HL-60/S4 treated with phorbol 12-myristate 13-acetate at 8.2 ng/mL for 4 days and 3 days (cell line): ENCODE measurements around the gene BLOC1S6.

Experiments used
- in situ Hi-C: fragments of 300-500 bp; cut with MboI; formaldehyde crosslinking; loops from 2 replicates; pipeline ENCODE4 v1.15.0; 2022; ENCODE audit warnings: low sequenced_read_pairs

The BLOC1S6 gene, protein sequence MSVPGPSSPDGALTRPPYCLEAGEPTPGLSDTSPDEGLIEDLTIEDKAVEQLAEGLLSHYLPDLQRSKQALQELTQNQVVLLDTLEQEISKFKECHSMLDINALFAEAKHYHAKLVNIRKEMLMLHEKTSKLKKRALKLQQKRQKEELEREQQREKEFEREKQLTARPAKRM

DNA sequence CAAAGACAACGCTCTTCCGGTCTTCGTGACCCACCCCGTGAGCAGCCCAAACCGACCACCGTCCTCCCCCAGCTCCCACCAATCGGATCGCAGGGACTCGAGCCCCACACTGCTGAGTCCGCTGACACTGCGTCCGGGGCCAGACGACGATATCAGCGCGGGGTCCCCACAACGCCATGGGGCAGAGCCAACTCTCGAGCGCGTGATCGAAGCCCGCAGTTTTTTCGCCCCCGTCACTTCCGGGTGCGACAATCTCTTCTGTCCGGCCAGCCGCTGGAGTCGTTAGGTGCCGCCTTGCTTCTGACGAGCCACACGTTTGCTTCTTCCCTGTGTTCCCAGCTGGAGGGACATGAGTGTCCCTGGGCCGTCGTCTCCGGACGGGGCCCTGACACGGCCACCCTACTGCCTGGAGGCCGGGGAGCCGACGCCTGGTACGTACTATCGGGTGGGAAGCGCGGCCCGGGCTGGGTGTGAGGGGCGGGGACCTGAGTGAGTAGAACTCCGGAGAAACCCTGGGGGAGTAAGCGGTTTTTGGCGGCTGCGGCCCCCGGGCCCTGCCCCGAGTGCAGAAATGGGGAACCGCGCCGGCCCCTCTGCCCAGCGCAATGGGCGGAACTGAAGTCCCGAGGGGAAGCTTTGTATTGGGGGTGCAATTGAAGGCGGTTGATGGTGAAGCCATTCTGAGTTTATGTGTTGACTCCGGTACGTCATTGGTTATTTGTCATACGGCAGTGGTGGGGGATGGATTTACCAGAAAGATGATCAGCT lies at the start of gene BLOC1S6:
Gene BLOC1S6, plus strand, starts transcription at position 285 of the 768 bp plus-strand sequence. Its CDS starts 65 bp downstream, at position 350.
- in situ Hi-C loops, result no loop called here

- in situ Hi-C loops, result no loop called here
Observed at GRCh38 chr15:45539680-45540079, 47.5 kb upstream of the BLOC1S6 start.

DNA sequence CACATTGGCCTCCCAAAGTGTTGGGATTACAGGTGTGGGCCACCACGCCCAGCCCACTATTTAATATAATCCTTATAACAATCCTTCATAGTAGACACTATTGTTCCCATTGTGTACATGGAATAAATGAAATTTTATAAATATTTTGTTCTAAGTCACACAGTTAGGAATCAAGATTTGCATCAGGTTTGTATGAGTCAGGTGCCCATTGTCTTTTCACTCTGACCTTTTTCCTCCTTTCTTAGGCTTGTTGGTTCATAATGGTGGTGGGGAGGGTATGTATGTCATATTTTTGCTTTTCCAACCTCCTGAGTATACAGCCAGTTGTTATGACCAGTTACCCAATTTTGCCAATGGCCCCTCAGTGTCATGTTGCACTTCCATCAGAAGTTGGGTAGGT lies 46.6 kb upstream of the BLOC1S6 start:
- in situ Hi-C loops, result no loop called here

GRCh38 chr15:45543051-45543450 lies 44.1 kb upstream of the BLOC1S6 start:
- in situ Hi-C loops, result no loop called here

DNA sequence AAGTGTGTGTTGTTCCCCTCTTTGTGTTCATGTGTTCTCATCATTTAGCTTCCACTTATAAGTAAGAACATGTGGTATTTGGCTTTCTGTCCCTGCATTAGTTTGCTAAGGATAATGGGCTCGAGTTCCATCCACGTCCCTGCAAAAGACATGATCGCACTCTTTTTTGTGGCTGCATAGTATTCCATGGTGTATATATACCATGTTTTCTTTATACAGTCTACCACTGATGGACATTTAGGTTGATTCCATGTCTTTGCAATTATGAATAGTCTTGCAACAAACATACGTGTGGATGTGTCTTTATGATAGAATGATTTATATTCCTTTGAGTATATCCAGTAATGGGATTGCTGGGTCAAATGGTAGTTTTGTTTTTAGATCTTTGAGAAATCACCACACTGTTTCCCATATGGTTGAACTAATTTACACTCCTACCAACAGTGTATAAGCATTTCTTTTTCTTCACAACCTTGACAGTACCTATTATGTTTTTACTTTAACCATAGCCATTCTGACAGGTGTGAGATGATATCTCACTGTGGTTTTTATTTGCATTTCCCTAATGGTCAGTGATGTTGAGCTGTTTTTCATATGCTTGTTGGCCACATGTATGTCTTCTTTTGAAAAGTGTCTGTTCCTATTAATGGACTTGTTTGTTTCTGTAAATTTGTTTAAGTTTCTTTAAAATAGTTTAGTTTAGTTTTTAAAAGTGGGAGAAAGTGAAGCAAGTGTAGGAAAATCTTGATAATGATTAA lies 42.7 kb upstream of the BLOC1S6 start:
- in situ Hi-C loops, result no loop called here

GRCh38 chr15:45546789-45547188 lies 40.4 kb upstream of the BLOC1S6 start:
- in situ Hi-C loops, result no loop called here

GRCh38 chr15:45548753-45549520 lies 38.2 kb upstream of the BLOC1S6 start:
- in situ Hi-C loops, result no loop called here

DNA sequence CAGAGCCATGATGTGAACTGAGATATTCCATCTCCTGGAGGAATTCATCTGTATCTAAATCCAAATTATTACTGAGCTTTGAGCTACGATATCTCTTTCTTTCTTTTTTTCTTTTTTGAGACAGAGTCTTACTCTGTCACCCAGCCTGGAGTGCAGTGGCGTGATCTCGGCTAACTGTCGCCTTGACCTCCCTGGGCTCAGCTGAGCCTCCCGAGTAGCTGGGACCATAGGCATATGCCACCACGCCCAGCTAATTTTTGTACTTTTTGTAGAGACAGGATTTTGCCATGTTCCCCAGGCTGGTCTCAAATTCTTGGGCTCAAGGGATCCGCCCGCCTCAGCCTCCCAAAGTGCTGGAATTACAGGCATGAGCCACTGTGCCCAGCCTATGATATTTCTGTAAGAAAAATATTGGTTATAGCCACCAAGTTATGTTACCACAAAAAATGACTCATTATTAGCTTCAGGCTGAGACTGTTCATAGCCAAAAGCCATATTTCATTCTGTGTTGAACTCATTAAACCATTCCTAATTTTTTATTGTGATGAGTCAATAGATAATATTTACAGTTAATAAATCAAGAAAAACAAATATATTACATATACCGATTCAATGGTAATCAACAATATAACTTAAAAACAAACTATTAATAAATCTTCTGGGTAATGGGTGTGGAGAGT lies 37.5 kb upstream of the BLOC1S6 start:
- in situ Hi-C loops, result no loop called here

- in situ Hi-C loops, result no loop called here
Observed at GRCh38 chr15:45550436-45550835, 36.7 kb upstream of the BLOC1S6 start.

- in situ Hi-C loops, result no loop called here
Observed at GRCh38 chr15:45551676-45552075, 35.5 kb upstream of the BLOC1S6 start.

DNA sequence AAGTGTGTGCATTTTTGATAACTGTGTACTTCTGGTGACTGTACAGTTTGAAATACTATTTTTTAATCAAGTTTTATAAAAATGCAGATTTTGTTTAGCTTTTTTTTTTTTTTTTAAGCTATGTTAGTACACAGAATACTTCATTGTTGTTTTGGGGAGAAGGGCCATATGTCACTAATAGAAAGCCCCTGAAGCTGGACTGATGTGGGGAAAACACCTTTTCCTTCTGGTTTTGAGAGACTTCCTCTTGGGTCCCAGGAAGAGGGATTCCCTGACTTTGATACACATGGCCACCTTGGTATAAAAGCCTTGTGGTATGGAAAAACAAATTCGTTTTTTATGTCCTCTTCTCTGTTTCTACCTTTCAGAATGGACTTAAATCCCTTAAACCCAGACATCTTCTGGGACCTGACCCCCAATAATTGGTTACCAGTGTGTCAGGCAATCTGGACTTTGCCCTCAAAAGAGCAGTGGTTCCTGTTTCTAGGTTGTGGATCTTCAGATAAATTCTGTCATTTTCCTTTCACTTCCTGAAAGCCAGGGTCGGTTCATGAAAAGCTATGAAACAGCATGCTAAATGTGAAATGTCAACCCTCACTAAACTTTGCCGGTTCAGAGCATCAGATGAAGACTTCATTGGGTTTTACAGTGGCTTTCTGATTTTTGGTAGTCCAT lies 31.1 kb upstream of the BLOC1S6 start:
- in situ Hi-C loops, result no loop called here

- in situ Hi-C loops, result no loop called here
Observed at GRCh38 chr15:45572617-45573016, 14.6 kb upstream of the BLOC1S6 start.

GRCh38 chr15:45573961-45574629 lies 13.1 kb upstream of the BLOC1S6 start:
- in situ Hi-C loops, result no loop called here

DNA sequence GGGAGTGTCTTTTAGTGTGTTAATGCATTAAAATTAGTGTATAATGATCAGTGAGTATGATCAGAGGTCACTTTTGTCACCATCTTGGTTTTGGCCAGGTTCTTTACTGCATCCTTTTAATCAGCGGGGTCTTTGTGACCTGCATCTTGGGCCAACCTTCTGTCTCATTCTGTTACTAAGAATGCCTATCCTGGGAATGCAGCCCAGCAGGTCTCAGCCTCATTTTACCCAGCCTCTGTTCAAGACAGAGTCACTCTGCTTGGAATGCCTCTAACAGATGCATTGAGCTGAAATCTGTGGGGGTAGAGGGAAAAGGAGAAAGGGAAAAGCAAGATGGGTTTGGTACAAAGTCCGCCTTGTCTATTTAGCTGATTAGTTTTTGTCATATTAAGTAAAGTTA lies 5.3 kb upstream of the BLOC1S6 start:
- in situ Hi-C loops, result no loop called here

DNA sequence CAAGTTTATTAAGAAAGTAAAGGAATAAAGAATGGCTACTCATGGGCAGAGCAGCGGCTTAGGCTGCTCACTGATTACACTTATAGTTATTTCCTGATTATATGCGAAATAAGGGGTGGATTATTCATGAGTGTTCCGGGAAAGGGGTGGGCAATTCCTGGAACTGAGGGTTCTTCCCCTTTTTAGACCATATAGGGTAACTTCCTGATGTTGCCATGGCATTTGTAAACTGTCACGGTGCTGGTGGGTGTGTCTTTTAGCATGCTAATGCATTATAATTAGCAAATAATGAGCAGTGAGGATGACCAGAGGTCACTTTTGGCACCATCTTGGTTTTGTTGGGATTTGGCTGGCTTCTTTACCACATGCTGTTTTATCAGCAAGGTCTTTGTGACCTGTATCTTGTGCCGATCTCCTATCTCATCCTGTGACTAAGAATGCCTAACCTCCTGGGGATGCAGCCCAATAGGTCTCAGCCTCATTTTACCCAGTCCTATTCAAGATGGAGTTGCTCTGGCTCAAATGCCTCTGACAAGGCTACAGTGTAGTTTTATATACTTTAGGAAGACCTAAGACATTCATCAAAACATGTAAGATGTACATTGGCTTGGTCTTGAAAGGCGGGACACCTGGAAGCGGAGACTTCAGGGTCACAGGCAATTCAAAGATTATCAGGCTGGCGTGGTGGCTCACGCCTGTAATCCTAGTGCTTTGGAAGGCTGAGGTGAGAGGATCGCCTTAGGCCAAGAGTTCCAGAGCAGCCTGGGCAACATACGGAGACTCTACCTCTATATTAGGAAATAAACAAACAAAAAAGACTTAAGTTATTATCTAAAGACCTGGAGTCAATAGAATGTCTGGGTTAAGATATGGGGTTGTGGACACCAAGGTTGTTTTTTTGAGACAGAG lies 3.2 kb upstream of the BLOC1S6 start:
- in situ Hi-C loops, result no loop called here

GRCh38 chr15:45585069-45585791 lies 1.9 kb upstream of the BLOC1S6 start:
- in situ Hi-C loops, result no loop called here

DNA sequence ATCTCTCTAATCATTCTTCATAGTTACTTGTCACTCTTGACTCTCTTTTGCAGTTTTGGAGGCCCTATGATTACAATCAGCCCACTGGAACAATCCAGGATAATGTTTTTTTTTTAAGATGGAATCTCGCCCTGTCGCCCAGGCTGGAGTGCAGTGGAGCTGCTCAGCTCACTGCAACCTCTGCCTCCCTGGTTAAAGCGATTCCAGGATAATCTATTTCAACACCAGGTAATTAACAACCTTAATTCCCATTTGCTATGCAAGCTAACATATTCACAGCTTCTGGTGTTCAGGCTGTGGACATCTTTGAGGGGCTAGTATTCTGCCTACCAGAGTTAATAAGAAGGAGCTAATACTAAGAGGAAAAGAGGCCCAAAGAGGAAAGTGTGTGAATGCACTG lies 1.1 kb upstream of the BLOC1S6 start:
- in situ Hi-C loops, result no loop called here

DNA sequence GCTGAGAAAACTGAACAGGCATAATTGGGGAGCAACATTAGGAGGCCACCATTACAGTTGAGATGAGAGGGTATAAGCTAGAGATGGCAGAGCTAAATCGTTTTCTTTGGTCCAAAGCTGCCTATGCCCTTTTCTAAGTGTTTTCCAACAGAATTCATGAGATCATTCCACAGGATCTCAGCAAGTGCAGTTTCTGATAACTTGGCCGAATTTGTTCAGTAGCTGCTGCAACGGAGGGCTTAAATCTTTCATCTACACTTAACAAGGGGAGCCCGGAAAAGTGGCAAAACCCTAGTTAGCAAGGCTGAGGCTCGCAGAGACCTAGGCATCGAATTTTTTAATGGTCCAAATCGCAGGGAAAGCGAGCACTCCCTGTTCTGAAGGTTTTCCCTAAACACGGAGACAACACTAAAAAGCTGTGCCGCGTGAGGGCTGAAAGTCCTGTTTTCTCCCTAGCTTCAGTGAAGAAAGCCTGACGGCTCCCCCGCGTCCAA lies 531 bp upstream of the BLOC1S6 start:
- in situ Hi-C loops, result no loop called here
